ENCODE data around the gene REXO4. TPM values are rescaled to one million over a fixed set of nuclear protein-coding genes. Genes with fewer than 3 reads are reported as not detected.
"Not testable (repeated sequence)": the region's sequence is repeated elsewhere in the genome, so short reads cannot be mapped to it uniquely, and the experiment has no call there.

REXO4 gene
- total and polyA plus RNA-seq, 12 donors, result 18.9 to 27.6 (median 22.8) TPM

DNA sequence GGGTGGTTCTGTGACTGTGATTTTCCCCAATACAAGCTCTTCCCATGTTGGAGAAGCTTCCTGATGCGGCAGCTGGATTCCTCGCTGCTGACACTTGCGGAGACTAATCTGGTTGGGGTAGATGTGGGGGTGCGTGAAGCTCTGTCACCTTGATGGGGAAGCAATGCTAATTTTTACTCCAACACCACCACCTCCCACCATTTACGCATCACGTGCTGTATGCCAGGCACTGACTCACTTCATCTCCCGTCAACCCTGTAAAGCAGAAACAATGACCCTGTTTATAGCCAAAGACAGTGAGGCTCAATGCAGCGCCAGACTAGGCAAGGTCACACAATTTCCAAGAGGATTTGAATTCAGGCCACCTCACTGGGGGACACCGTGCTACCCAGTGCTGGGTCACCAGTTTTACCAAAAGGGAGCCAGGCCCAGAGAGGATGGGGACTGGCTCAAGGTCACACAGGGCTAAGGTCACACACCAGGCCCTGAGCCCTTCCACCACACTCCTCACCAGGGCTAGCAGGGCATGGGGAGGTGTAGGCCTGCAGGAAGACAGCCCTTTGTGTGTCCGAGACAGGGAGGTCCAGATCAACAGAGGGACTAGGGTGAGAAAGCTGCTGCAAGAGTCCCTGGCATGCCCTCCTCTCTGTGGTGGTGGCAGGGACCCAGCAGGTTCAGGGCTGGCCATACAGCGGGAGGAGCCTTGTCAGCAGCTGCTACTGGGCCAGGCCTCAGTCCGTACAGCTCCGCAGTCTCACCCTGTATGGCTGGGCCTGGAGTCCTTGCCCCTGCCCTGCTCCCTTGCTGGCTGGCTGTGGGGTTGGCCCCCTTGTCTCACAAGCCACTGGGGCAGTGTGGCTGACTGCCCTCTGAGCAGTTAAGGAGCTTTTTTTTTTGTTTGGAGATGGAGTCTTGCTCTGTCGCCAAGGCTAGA, 38.4 kb downstream of the REXO4 start:
- Histone ChIP-seq H3K4me3 (no peak overlapping the region), H3K27me3 (no peaks in the 10 kb centered on the region), H3K27ac (peak overlapping the region in 2 of 5 donors; percentile 41 to 71), H3K9me3 (replicated peaks in 1 of 3) (no peaks in the 10 kb centered on the region), H3K4me1 (replicated peaks in 1 of 2) (peaks cover 7 to 8% of the 10 kb centered on the region in 2 donors), H3K36me3 (replicated peaks in 1 of 2) (no peaks in the 10 kb centered on the region)
- intact Hi-C loops (cut with DNase I), result no loop called here
- WGBS, 4 donors, result 75 to 86% (median 77%) methylated on average over 10 to 14 of the region's 14 CpGs
- peak in 4 of 7 donors; percentile 32 to 50 (median 35) for DNase-seq
- TF ChIP-seq, protein P1, sequence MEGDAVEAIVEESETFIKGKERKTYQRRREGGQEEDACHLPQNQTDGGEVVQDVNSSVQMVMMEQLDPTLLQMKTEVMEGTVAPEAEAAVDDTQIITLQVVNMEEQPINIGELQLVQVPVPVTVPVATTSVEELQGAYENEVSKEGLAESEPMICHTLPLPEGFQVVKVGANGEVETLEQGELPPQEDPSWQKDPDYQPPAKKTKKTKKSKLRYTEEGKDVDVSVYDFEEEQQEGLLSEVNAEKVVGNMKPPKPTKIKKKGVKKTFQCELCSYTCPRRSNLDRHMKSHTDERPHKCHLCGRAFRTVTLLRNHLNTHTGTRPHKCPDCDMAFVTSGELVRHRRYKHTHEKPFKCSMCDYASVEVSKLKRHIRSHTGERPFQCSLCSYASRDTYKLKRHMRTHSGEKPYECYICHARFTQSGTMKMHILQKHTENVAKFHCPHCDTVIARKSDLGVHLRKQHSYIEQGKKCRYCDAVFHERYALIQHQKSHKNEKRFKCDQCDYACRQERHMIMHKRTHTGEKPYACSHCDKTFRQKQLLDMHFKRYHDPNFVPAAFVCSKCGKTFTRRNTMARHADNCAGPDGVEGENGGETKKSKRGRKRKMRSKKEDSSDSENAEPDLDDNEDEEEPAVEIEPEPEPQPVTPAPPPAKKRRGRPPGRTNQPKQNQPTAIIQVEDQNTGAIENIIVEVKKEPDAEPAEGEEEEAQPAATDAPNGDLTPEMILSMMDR (IDR thresholded peaks at IDR 0.05), result no peak
- TF ChIP-seq POLR2A (IDR thresholded peaks at IDR 0.05), result no peak

- no peaks in the 10 kb centered on the region for H3K9me3 ChIP-seq (replicated peaks in 1 of 3)
- TF ChIP-seq, protein P1 (IDR thresholded peaks at IDR 0.05), result no peak
- no peak for TF ChIP-seq POLR2A (IDR thresholded peaks at IDR 0.05)
- peak in 1 of 7 donors; percentile 52 for DNase-seq
- H3K27me3 ChIP-seq, result no peaks in the 10 kb centered on the region
- peak overlapping the region in 2 of 5 donors; percentile 41 to 71 for H3K27ac ChIP-seq
- intact Hi-C loops (cut with DNase I), result no loop called here
- peaks cover 0 to 1% of the 10 kb centered on the region in 2 donors for H3K36me3 ChIP-seq (replicated peaks in 1 of 2)
- H3K4me3 ChIP-seq, result no peak overlapping the region
- H3K4me1 ChIP-seq (replicated peaks in 1 of 2), result peaks cover 12 to 18% of the 10 kb centered on the region in 2 donors
- 80 to 100% (median 87%) methylated on average over 1 of the region's 1 CpG for WGBS, 4 donors
Measured at GRCh38 chr9:133378408-133378962, 39.3 kb downstream of the REXO4 start.

DNA sequence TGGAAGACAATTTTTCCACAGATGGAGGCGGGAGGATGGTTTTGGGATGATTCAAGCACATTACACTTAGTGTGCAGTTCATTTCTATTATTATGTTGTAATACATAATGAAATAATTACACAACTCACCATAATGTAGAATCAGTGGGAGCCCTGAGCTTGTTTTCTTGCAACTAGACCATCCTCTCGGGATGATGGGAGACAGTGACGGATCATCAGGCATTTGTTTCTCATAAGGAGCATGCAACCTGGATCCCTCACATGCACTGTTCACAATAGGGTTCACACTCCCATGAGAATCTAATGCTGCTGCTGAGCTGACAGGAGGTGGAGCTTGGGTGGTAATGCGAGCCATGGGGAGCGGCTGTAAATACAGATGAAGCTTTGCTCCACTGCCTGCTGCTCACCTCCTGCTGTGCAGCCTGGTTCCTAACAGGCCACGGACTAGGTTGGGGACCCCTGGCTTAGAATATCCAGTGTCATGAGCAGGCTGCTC, 40.0 kb downstream of the REXO4 start:
- intact Hi-C loops (cut with DNase I), result no loop called here
- H3K4me3 ChIP-seq, result no peak overlapping the region
- no peaks in the 10 kb centered on the region for H3K9me3 ChIP-seq (replicated peaks in 1 of 3)
- peaks cover 0 to 8% of the 10 kb centered on the region in 2 donors for H3K36me3 ChIP-seq (replicated peaks in 1 of 2)
- 81 to 95% (median 83%) methylated on average over 4 to 6 of the region's 6 CpGs for WGBS, 4 donors
- no peak for DNase-seq
- peaks cover 12 to 21% of the 10 kb centered on the region in 2 donors for H3K4me1 ChIP-seq (replicated peaks in 1 of 2)
- no peak overlapping the region for H3K27ac ChIP-seq
- no peak for TF ChIP-seq POLR2A (IDR thresholded peaks at IDR 0.05)
- TF ChIP-seq, protein P1 (IDR thresholded peaks at IDR 0.05), result no peak
- no peaks in the 10 kb centered on the region for H3K27me3 ChIP-seq

- H3K36me3 ChIP-seq (replicated peaks in 1 of 2), result peaks cover 0 to 13% of the 10 kb centered on the region in 2 donors
- DNase-seq; H3K27ac ChIP-seq; H3K27me3 ChIP-seq; intact Hi-C loops (cut with DNase I); H3K9me3 ChIP-seq (replicated peaks in 1 of 3); H3K4me3 ChIP-seq: not testable (repeated sequence)
- 90 to 92% (median 92%) methylated on average over 14 of the region's 14 CpGs for WGBS, 4 donors
- H3K4me1 ChIP-seq (replicated peaks in 1 of 2), result peaks cover 12 to 26% of the 10 kb centered on the region in 2 donors
Measured at GRCh38 chr9:133377280-133377679, 40.5 kb downstream of the REXO4 start.

All from adrenal gland (tissue), 12 donors.